Natural killer cell (primary cell): Measurements from ENCODE around the gene TIMM8B. TPM values are rescaled to one million over a fixed set of nuclear protein-coding genes. Genes with fewer than 3 reads are reported as not detected.

Experiments
- ATAC-seq, 3 donors: fragments of 150-1000 bp in 2 of 3; fragments of 200-7000 bp in 1 of 3; cut with Tn5 transposase; 1 replicate in 1 of 3; 2 replicates in 2 of 3; pipeline ENCODE4 v1.10.0; 2021; ENCODE audit warnings: mild to moderate bottlenecking in 2 of 3, moderate library complexity in 2 of 3
- DNase-seq, 2 donors: peaks; one replicate each; pipeline versions ENCODE4 v3.0.0 to v3.0.0-alpha.2; 2013 to 2021; ENCODE audit warnings: mixed read lengths in 1 of 2
- H3K27ac ChIP-seq: one replicate; pipeline ENCODE4 v1.5.1; 2013; ENCODE audit warnings: mild to moderate bottlenecking, low read length
- H3K27me3 ChIP-seq: one replicate; pipeline ENCODE4 v1.6.1; 2013; ENCODE audit warnings: low read length; ENCODE audit not compliant: control insufficient read depth, insufficient read depth
- H3K36me3 ChIP-seq: one replicate; pipeline ENCODE4 v1.6.1; 2013; ENCODE audit warnings: low read length; ENCODE audit not compliant: control insufficient read depth, insufficient read depth
- H3K4me1 ChIP-seq: one replicate; pipeline ENCODE4 v1.6.1; 2013; ENCODE audit warnings: low read length; ENCODE audit not compliant: control insufficient read depth, insufficient read depth
- H3K4me3 ChIP-seq: one replicate; pipeline ENCODE4 v1.5.1; 2013; ENCODE audit warnings: low read length
- H3K9me3 ChIP-seq: one replicate; pipeline ENCODE4 v1.6.1; 2013; ENCODE audit warnings: low read length; ENCODE audit not compliant: control insufficient read depth, insufficient read depth
- H3K27ac Mint-ChIP-seq, 2 donors: one replicate each; pipeline ENCODE4 v1.8.0; 2022; ENCODE audit warnings: mild to moderate bottlenecking in 2 of 2, mixed read lengths in 2 of 2, moderate library complexity in 1 of 2
- H3K27me3 Mint-ChIP-seq, 2 donors: one replicate each; pipeline ENCODE4 v1.8.0; 2022; ENCODE audit warnings: low read depth in 2 of 2, mixed read lengths in 2 of 2
- H3K36me3 Mint-ChIP-seq: one replicate; pipeline ENCODE4 v1.8.0; 2022; ENCODE audit warnings: mixed read lengths
- H3K4me1 Mint-ChIP-seq, 2 donors: one replicate each; pipeline ENCODE4 v1.8.0; 2022; ENCODE audit warnings: mixed read lengths in 2 of 2
- H3K4me3 Mint-ChIP-seq: one replicate; pipeline ENCODE4 v1.8.0; 2022; ENCODE audit warnings: mild to moderate bottlenecking, moderate library complexity, mixed read lengths
- H3K9me3 Mint-ChIP-seq, 2 donors: one replicate each; pipeline ENCODE4 v1.8.0; 2022; ENCODE audit warnings: mixed read lengths in 2 of 2
- CTCF ChIP-seq: fragments of 200-600 bp; IDR thresholded peaks from one replicate; pipeline ENCODE4 v1.8.0; 2022; ENCODE audit warnings: antibody characterized with exemption
- WGBS: methylation state at CpG from one replicate; pipeline ENCODE4 v1.1.7; 2013; ENCODE audit warnings: missing lambda C conversion rate; ENCODE audit not compliant: insufficient coverage; 5-methylcytosine and 5-hydroxymethylcytosine counted together
- intact Hi-C: fragments of 100-400 bp; cut with micrococcal nuclease; formaldehyde crosslinking; loops from one replicate; pipeline ENCODE4 v1.14.2; 2022
- total RNA-seq, 4 donors: library from RNA; stranded (reverse); fragments of 120-200 nt in 1 of 4; gene quantifications; one replicate each; pipeline versions ENCODE4 v1.2.3 to v1.2.4, GENCODE V29; 2013 to 2022

TIMM8B gene
- total RNA-seq, 3 donors from 2014 or later (not counting 1 experiment from before 2014, with no cell fraction given) = 14.6 to 17.8 (median 17.0) TPM

GRCh38 chr11:112073941-112074811 lies 12.4 kb downstream of the TIMM8B start, which contains the start of the genes NKAPD1 and PIH1D2:
TSS of gene NKAPD1 (plus strand) at chr11:112074299. CDS start at chr11:112075575, 1,276 bp downstream.
TSS of gene PIH1D2 (minus strand) at chr11:112074017. CDS start at chr11:112073174, 843 bp downstream.
- H3K27ac Mint-ChIP-seq = peak within 1 kb of the TSS; percentile 95 to 96
- Histone ChIP-seq H3K9me3 (no peaks in the 10 kb centered on the region), H3K27ac (peak within 1 kb of the TSS; percentile 51), H3K27me3 (peaks cover 2% of the 10 kb centered on the region), H3K4me3 (peak within 1 kb of the TSS; percentile 97), H3K4me1 (peaks cover 6% of the 10 kb centered on the region), H3K36me3 (peaks cover 23% of the 10 kb centered on the region)
- WGBS = under 1% methylated on average over 32 of the region's 43 CpGs
- peaks cover 6 to 8% of the 10 kb centered on the region in 2 donors for H3K27me3 Mint-ChIP-seq
- TF ChIP-seq CTCF = no peak
- intact Hi-C loops = loop anchor here (1.0 to 2.0 kb wide), 3 partner anchors 12 to 203 kb away; partner anchors contain the start of genes ALG9, CFAP68, FDXACB1 and SDHD
- DNase-seq (peak; percentile 79 to 92), ATAC-seq (peak; percentile 90 to 93 (median 91))
- H3K9me3 Mint-ChIP-seq = no peaks in the 10 kb centered on the region
- H3K4me3 Mint-ChIP-seq = peak within 1 kb of the TSS; percentile 94
- H3K36me3 Mint-ChIP-seq = no peaks in the 10 kb centered on the region
- peaks cover 25 to 29% of the 10 kb centered on the region in 2 donors for H3K4me1 Mint-ChIP-seq

- Mint-ChIP-seq H3K27ac (no peak overlapping the region), H3K27me3 (peaks cover 0 to under 1% of the 10 kb centered on the region in 2 donors), H3K4me3 (no peak overlapping the region), H3K4me1 (no peaks in the 10 kb centered on the region), H3K9me3 (no peaks in the 10 kb centered on the region), H3K36me3 (no peaks in the 10 kb centered on the region)
- no peak for TF ChIP-seq CTCF
- H3K4me1 ChIP-seq = no peaks in the 10 kb centered on the region
- DNase-seq (no peak), ATAC-seq (no peak)
- intact Hi-C loops = no loop called here
- 100% methylated on average over 1 of the region's 1 CpG for WGBS
- peaks cover 16% of the 10 kb centered on the region for H3K36me3 ChIP-seq
- H3K27me3 ChIP-seq = no peaks in the 10 kb centered on the region
- H3K4me3 ChIP-seq = no peak overlapping the region
- no peaks in the 10 kb centered on the region for H3K9me3 ChIP-seq
- H3K27ac ChIP-seq = no peak overlapping the region
These were observed 23.6 kb downstream of the TIMM8B start for GRCh38 chr11:112062923-112063322.

- DNase-seq (no peak), ATAC-seq (no peak)
- Histone ChIP-seq H3K27ac (no peak overlapping the region), H3K36me3 (peaks cover 29% of the 10 kb centered on the region), H3K27me3 (no peaks in the 10 kb centered on the region), H3K9me3 (no peaks in the 10 kb centered on the region), H3K4me1 (no peaks in the 10 kb centered on the region), H3K4me3 (no peak overlapping the region)
- 87% methylated on average over 1 of the region's 1 CpG for WGBS
- Mint-ChIP-seq H3K4me3 (no peak overlapping the region), H3K4me1 (no peaks in the 10 kb centered on the region), H3K27me3 (no peaks in the 10 kb centered on the region), H3K27ac (no peak overlapping the region), H3K36me3 (no peaks in the 10 kb centered on the region), H3K9me3 (no peaks in the 10 kb centered on the region)
- TF ChIP-seq CTCF = no peak
- intact Hi-C loops = no loop called here
These were observed 28.5 kb downstream of the TIMM8B start for GRCh38 chr11:112058103-112058502.
